Frontal cortex (tissue), 4 donors: ENCODE data around the gene GOLGA8B. TPM values are rescaled to one million over a fixed set of nuclear protein-coding genes. Genes with fewer than 3 reads are reported as not detected.
"Not testable (repeated sequence)": the region's sequence is repeated elsewhere in the genome, so short reads cannot be mapped to it uniquely, and the experiment has no call there.

Experiments used
- DNase-seq, 2 donors: peaks; one replicate each; pipeline ENCODE4 v3.0.0; 2012; ENCODE audit warnings: low spot score in 2 of 2
- FAIRE-seq: peaks from 2 replicates; lab custom pipeline; 2012; peaks lifted over from hg19 to GRCh38; lab: Jason Lieb, UNC
- total RNA-seq: library from RNA; depleted of rRNA; stranded (reverse); fragments of >200 nt; gene quantifications from one replicate; pipeline ENCODE4 v1.2.3, GENCODE V29; 2014
- donor health status: control.
- donor health status: control.
- donor health status: control.

GOLGA8B gene, protein sequence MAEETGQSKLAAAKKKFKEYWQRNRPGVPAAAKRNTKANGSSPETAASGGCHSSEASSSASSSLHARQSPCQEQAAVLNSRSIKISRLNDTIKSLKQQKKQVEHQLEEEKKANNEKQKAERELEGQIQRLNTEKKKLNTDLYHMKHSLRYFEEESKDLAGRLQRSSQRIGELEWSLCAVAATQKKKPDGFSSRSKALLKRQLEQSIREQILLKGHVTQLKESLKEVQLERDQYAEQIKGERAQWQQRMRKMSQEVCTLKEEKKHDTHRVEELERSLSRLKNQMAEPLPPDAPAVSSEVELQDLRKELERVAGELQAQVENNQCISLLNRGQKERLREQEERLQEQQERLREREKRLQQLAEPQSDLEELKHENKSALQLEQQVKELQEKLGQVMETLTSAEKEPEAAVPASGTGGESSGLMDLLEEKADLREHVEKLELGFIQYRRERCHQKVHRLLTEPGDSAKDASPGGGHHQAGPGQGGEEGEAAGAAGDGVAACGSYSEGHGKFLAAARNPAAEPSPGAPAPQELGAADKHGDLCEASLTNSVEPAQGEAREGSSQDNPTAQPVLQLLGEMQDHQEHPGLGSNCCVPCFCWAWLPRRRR
- 28.9 TPM for total RNA-seq

DNA sequence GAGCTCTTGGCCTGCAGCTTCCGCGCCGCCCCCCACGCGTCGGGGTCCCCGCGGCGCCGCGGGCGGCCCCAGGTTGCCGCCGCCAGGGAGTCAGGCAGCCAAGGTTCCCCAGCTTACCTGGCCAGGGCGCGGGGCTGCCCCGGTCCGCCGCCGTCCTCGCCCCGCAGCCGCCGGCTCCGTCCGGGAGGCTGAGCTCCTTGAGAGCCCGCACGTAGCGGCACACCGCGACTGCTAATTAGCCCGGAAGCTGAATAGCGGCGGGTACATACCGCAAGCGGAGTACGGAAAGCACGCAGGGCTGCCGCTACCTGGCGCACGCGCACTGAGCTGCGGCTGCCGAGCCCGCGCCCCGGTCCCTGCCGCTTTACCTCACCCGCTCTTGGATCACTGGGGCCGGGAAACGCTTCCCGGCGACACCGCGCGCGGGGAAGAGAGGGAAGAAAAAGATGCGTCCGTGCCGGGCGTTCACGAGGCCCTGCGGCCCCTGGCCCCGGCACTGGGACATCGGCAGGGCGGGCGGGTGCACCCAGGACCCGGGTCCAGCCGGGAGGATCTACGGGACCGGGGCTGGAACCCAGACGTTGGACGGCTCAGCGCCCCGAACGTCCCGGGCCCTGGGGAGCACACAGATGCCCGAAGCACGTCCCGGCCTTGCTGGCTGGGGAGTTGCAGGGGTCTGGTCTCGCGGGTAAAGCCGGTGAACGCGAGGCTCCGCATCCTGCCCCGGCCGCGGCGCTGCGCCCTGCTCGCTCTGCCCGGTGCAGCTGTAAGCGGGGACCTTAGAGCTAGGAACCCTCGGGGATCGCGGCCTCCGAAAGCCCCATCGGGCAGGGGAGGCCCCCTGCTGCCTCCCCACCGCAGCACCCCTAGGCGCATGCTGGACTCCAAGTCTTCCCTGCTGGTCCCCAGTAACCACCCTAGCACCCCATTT lies at the start of gene GOLGA8B:
TSS of gene GOLGA8B (minus strand) at position 253 of the 931 bp plus-strand sequence. CDS start 47,739 bp downstream, outside the sequence.
- no peak for FAIRE-seq
- DNase-seq, result peak; percentile 70 to 74

GRCh38 chr15:34633165-34633564 lies 49.7 kb upstream of the GOLGA8B start:
- not testable (repeated sequence) for DNase-seq, FAIRE-seq

DNA sequence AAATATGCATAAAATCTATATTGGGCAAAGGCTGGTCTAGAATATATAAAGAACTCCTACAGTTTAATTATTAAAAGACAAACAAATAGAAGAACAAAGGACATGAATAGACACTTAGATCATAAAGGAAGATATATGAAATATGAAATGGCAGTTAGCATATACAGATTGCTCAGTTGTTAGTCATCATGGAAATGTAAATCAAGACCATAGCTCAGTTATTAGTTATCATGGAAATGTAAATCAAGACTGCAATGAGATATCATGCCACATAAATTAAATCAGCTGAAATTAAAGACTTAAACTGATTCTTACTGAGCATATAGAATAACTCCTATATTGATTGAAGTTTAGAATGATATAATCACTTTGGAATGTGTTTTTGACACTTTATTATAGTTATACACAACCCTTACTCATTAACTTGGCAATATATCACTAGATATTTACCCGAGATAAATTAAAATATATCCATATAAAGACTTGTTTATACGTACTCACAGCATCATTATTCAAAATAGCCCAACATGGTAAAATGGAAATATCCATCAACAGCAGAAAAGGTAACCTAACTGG lies 45.2 kb upstream of the GOLGA8B start:
- DNase-seq (no peak), FAIRE-seq (no peak)

GRCh38 chr15:34625007-34625406 lies 41.6 kb upstream of the GOLGA8B start:
- no peak for FAIRE-seq
- no peak for DNase-seq

- peak in 1 of 2 donors; percentile 2 for DNase-seq
- no peak for FAIRE-seq
Observed at GRCh38 chr15:34621675-34622074, 38.2 kb upstream of the GOLGA8B start.

DNA sequence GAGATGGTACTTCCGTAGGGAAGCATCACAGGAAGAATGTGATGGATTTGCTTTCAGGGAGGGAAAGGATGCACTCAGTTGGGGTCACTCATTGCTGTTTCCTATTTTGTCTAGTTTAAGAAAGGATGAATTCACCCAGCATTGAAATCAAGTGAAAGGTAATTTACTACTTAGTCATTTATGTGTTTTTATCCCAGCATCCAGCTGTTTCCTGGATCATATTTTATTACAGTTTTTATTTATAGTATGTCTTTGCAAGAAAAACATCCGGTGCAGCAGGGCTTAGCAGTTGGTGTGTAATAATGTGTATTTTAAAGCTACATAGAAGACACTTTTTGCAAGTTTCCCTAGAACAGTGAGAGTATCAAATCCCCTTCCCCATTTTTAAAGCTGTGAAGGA lies 37.4 kb upstream of the GOLGA8B start:
- no peak for FAIRE-seq

GRCh38 chr15:34620142-34620541 lies 36.7 kb upstream of the GOLGA8B start:
- no peak for DNase-seq
- FAIRE-seq, result no peak

More for the DNA sequence above, 37.4 kb upstream of the GOLGA8B start:
- DNase-seq, result no peak

GRCh38 chr15:34619151-34619550 lies 35.7 kb upstream of the GOLGA8B start:
- DNase-seq (no peak), FAIRE-seq (no peak)

DNA sequence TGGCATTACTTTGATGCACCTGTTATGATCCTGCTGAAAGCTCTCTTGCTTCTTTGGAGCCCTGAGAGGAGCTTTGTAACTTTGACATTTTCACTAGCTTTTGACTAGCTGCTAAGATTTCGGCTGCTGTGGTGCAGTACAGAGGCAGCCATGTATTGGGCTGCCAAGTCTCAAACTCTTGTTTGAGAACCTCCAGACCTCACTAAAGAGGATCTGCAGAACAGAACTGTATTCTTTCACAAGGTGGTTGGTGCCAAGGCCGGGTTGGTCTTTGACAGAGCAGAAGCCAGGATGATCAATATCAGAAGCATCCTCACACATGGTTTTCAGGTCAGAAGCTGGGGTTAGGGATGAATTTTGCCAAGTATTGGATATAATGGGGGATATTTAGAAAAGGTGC lies 34.6 kb upstream of the GOLGA8B start:
- DNase-seq, result no peak
- FAIRE-seq, result no peak

GRCh38 chr15:34616613-34617012 lies 33.2 kb upstream of the GOLGA8B start:
- DNase-seq, result peak in 1 of 2 donors; percentile 12
- no peak for FAIRE-seq

DNA sequence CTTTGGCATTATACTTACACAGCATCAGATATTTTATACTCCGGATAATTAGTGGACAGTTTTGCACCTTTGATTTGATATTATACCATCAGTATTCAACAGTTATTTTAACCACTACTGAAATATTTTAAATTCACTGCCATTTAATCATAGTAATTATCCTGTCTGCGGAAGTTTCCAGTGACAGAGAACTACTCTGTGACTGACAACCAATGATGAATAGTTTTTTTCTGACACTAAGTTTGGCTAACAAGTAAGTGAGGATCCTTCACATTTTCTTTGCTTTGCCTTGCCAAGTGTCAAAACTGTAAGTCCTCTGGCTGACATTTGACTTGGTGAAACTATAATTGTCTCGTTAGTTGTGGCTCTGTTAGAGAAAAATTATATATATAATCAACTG lies 30.5 kb upstream of the GOLGA8B start:
- DNase-seq (no peak), FAIRE-seq (no peak)

- no peak for DNase-seq
- FAIRE-seq, result no peak
Observed at GRCh38 chr15:34613301-34613700, 29.9 kb upstream of the GOLGA8B start.

DNA sequence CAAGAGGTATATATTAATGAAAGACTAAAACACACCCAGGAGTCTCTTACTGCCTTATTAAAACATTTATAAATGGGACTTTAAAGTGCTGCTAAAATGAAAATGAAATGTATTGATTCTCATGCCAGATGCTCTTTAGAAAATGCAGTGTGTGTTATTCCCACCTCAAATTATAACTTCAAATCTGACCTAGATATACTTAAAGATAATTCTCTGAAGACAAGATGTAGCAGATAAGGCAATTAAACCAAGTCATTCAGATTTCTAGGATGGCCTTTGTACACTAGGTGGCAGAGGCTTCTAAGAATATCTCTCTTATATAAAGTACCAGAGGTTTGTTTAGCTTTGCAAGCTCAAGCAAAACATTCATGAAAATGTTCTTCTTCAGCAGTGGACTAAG lies 26.9 kb upstream of the GOLGA8B start:
- DNase-seq (no peak), FAIRE-seq (no peak)

- DNase-seq (no peak), FAIRE-seq (no peak)
Observed at GRCh38 chr15:34609102-34610057, 25.9 kb upstream of the GOLGA8B start.

DNA sequence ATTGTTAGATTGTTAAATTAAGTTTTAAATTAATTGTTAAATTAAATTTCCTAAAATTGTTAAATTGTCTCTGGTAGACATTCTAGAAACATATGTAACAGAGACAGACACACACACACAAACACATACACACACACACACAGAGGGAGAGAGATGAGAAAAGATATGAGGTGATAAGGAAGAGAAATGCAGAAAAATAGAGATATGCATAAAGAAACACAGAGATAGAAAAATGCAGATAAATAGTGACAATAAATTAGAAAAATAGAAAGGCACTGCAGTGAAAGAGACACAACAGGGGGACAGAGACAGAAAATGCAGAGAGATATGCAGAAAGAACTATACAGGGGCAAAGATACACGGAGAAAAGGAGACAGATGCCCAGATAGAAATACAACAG lies 25.1 kb upstream of the GOLGA8B start:
- no peak for FAIRE-seq
- no peak for DNase-seq

- FAIRE-seq, result no peak
- no peak for DNase-seq
Observed at GRCh38 chr15:34607832-34608231, 24.4 kb upstream of the GOLGA8B start.

GRCh38 chr15:34606545-34606944 lies 23.1 kb upstream of the GOLGA8B start:
- no peak for FAIRE-seq
- DNase-seq, result no peak

DNA sequence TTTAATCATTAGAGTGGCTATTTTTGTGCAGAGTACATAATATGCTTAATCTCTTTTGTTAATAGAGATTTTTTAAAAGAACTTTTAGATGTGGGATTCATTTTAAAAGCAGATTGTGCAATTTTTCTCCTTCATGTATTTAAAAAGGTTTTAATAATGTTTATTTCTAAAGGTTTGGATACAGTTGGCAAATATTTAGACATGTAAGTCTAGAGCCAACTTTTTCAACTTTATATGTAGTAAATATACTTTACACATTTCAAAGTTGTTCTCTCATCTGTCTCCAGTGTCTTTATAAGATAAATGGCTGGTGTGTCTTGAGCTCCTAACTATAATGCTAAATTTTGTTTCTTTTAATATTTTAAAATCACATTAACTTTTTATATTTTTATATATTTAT lies 22.7 kb upstream of the GOLGA8B start:
- FAIRE-seq (peak; percentile 53), DNase-seq (no peak)

DNA sequence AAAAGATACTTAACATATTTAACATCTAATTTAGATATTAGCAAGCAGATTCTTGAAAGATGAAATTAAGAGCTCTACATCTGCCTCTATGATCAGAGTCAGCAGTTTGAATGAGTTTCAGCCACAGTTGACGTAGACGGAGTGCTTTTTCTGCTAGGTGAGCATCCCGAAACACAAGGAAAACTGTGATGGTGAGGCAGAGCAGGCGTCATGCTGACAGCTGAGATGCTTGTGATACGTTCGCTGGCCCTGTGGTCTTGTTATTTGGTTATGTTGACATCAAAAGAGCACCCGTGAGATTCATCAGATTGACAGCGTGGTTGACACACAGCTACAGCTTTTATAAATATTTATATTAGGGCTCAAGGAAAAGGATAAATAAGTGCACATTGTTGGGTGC lies 19.6 kb upstream of the GOLGA8B start:
- FAIRE-seq (no peak), DNase-seq (no peak)
